NCI-H2029 treated with DMSO at 0.1 percent for 48 hours (cell line): ENCODE results near the gene ZDHHC16.
"Not testable (repeated sequence)": the region's sequence is repeated elsewhere in the genome, so short reads cannot be mapped to it uniquely, and the experiment has no call there.

ENCODE experiments used
- DNase-seq: peaks from one replicate; lab custom pipeline; 2025; lab: John Stamatoyannopoulos, UW

The ZDHHC16 gene

GRCh38 chr10:97434557-97434956 lies 11.4 kb upstream of the ZDHHC16 start:
- DNase-seq: no peak

GRCh38 chr10:97435211-97435610 lies 10.8 kb upstream of the ZDHHC16 start:
- DNase-seq: no peak

- DNase-seq: no peak
These were observed 3.7 kb upstream of the ZDHHC16 start for GRCh38 chr10:97442277-97442676.

GRCh38 chr10:97444212-97444611 lies 1.8 kb upstream of the ZDHHC16 start:
- no peak for DNase-seq

DNA sequence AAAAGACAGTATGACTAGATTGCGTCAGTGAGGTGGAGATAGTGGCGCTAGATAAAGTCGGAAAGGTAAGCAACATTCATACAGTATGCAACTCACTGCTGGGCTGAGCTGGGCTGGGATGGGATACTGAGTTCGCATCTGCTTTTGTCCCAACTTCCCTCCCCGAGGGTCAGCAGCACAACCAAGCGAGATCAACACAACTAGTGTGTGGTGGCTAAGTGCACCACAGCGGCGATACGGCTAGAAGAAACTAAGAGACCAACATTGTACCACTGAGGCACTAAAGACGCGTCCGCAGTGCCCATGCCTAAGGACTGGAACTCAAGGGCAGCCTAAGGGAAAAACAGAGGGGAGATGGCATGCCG lies 636 bp upstream of the ZDHHC16 start:
- no peak for DNase-seq

DNA sequence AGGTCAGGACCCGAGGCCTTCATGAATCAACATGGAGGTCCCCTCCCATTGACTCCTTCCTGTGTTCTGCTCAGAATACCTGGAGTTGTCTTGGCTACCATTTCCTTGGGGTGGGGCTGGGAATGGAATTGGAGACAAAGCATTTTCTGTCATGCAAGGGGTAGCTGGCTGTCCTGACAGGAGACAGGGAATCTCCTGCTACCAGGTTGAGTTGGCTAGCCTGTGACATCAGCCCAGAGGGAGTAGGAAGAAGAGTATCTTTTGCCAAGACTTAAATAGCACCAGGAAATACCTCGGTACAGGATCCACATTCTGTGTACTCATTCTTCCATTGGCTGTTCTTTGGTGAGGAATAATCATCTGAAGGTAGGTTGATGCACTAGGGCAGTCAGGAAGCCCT lies 4.9 kb downstream of the ZDHHC16 start:
- DNase-seq: no peak

- DNase-seq: no peak
These were observed 5.6 kb downstream of the ZDHHC16 start for GRCh38 chr10:97451605-97452004.

GRCh38 chr10:97452352-97452751 lies 6.4 kb downstream of the ZDHHC16 start:
- DNase-seq: no peak

GRCh38 chr10:97454330-97455036 lies 8.5 kb downstream of the ZDHHC16 start:
- DNase-seq: no peak

DNA sequence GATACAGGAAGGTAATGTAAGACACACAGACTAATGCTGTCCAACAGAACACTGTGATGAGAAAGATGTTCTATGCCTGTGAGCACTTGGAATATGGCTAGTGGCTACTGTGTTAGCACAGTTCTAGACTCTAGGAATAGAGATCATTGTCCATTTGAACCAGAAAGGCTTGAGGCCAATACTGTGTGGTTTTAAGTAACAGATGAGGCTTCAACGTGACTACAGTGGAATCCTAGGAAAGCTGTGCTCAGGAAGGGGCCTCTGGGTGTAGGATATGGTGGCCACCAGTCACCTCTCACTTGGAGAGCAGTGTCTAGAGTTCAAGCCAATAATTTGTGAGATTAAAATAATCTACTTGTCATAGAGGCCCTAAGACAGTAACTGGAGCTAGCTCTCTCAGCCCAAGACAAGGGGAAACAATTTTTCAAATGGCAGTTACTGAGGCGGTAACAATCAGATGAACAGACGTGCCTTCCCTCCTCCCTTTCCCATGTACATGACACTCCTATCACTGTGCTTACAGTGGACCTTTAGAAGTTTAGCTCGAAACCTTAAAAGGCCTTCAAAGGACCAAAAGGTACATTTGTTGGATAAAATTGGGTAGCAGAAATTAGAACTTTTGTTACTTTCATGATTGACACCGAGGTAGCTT lies 10.2 kb downstream of the ZDHHC16 start:
- DNase-seq: no peak

DNA sequence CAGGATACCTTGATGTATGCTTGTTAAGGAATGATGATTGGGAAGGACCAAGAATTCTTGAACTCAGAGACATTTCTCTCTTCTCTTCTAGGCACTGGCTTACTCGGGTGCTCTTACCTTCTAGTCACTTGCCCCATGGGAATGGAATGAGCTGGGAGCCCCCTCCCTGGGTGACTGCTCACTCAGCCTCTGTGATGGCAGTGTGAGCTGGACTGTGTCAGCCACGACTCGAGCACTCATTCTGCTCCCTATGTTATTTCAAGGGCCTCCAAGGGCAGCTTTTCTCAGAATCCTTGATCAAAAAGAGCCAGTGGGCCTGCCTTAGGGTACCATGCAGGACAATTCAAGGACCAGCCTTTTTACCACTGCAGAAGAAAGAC lies 10.7 kb downstream of the ZDHHC16 start:
- no peak for DNase-seq

- DNase-seq: no peak
These were observed 13.1 kb downstream of the ZDHHC16 start for GRCh38 chr10:97459111-97459510.

- DNase-seq: no peak
These were observed 14.0 kb downstream of the ZDHHC16 start for GRCh38 chr10:97459933-97460332.

GRCh38 chr10:97462309-97462708 lies 16.3 kb downstream of the ZDHHC16 start:
- DNase-seq: no peak

GRCh38 chr10:97463363-97464132 lies 17.6 kb downstream of the ZDHHC16 start:
- DNase-seq: no peak

- DNase-seq: no peak
These were observed 18.3 kb downstream of the ZDHHC16 start for GRCh38 chr10:97464226-97464625.

DNA sequence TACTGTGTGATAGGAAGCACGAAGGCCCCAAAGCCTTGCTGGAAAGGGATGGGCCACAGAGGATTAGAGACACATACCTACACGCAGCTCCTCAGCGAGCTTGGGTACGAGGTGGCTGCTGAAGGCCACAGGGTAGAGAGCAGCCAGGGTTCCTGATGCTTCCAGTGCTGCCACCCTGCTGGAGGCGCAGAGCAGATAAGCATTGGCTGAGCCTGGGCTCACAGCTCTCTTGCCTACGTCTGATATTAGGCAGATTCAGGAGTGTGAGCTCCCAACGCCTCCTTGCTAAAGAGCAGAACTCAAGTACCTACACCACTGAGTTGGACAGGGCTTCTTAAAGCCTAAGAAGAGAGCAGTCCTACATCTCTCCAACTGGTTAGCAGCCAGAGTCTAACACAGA lies 20.0 kb downstream of the ZDHHC16 start:
- DNase-seq: no peak

- DNase-seq: no peak
These were observed 20.8 kb downstream of the ZDHHC16 start for GRCh38 chr10:97466755-97467154.

DNA sequence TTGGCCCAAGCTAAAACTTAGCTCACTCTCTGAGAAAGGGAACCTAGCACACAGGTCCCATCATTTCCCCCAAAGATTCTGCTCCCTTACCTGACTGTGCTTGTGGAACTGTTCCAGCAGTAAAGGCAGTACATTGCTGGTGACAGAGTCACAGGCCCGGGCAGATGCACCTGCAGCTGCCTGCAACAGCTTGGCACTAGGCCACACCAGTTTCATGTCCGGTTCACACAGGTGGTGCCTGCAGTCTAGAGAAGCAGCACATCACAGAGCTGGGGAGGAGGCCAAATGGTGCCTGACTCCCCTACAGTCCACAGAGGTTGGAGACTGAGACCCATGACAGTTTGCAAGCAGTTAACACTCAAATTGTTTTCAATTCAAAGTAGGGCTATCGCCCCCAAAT lies 22.2 kb downstream of the ZDHHC16 start:
- DNase-seq: peak; percentile 29

DNA sequence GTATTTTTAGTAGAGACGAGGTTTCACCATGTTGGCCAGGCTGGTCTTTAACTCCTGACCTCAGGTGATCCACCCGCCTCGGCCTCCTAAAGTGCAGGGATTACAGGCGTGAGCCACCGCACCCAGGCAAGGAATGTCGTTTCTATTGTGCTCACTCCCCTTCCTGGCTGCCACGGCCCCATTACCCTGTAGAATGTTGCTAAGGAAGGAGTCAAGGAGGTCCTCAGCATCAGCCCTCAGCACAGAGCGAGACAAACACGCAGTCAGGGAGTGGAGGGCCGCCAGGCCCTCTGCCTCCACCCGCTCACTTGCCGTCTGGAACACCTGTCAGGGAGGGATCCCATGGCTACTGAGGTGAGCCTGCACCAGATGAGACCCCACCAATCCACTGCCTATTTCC lies 22.8 kb downstream of the ZDHHC16 start:
- not testable (repeated sequence) for DNase-seq

DNA sequence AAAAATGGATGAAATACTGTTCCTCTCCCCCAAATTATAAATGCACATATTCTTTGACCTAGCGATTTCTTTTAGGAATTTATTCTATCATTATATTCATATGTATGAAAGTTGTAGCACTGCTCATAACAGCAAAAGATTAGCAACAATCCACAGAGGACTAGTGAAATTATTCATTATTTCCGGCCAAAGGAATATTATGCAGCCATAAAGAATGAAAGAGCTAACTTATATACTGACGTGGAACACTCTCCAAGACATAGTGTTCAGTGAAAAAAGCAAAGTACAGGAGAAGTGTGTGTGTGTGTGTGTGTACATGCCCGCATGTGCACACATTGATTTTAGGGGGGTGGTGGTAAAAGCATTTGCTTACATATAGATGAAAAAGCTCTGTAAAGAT lies 28.9 kb downstream of the ZDHHC16 start:
- DNase-seq: no peak

DNA sequence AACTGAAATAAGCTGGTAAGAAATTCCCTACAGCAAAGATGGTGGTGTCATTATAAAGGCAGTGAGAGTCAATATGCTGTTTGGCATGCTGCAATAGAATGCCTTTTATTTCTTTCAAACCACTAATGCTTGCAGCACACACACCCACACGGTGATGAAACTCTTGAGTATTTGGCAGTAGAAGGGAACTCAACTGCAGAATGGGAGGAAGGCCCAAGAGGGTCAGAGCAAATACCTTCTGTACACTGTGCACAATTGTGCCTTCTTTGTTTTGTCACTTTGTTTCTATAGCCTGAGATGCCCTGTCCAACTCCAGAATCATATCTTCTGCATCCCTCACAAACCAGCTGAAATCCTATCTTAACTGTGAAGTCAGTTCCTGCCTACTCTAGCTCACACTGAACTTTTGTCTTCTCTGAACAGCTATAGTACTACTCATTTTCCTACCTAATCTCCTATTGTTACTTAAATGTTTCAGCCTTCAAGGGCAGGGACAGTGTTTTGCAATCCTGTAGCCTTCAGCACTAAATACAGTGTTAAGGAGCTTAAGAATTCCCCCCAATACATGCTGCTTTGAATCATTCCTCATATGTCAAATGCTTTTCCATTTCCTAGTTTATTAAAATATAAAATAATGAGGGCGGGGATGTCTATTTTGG lies 30.1 kb downstream of the ZDHHC16 start:
- no peak for DNase-seq

- not testable (repeated sequence) for DNase-seq
These were observed 33.4 kb downstream of the ZDHHC16 start for GRCh38 chr10:97479410-97479809.
